Right renal pelvis (tissue), 4 donors: ENCODE results near the gene IFITM5. TPM values are rescaled to one million over a fixed set of nuclear protein-coding genes. Genes with fewer than 3 reads are reported as not detected.
"Not testable (repeated sequence)": the region's sequence is repeated elsewhere in the genome, so short reads cannot be mapped to it uniquely, and the experiment has no call there.

Experiments used
- DNase-seq, 4 donors: peaks; one replicate each; pipeline ENCODE4 v3.0.0-alpha.2; 2013; ENCODE audit warnings: low read depth in 4 of 4, low spot score in 3 of 4, missing footprints in 1 of 4
- polyA plus RNA-seq, 4 donors: library from polyadenylated mRNA; unstranded; fragments of 120-200 nt; gene quantifications; one replicate each; pipeline ENCODE4 v1.2.1, GENCODE V29; 2013; ENCODE audit not compliant: insufficient read length in 4 of 4

Gene IFITM5
- polyA plus RNA-seq, 4 donors, result 0.34 to 0.48 TPM; not detected in 2

DNA sequence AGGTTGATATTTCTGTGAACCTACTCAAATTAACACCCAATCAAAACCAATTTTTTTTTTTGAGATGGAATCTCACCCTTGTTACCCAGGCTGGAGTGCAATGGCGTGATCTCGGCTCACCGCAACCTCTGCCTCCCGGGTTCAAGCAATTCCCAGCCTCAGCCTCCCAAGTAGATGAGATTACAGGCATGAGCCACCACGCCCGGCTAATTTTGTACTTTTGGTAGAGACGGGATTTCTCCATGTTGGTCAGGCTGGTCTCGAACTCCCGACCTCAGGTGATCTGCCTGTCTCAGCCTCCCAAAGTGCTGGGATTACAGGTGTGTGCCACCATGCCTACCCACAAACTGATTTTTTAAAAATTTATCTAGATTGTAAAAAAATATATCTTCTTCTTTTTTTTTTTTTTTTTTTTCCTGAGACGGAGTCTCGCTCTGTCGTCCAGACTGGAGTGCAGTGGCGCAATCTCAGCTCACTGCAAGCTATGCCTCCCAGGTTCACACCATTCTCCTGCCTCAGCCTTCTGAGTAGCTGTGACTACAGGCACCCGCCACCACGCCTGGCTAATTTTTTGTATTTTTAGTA, 29.3 kb upstream of the IFITM5 start:
- not testable (repeated sequence) for DNase-seq

DNA sequence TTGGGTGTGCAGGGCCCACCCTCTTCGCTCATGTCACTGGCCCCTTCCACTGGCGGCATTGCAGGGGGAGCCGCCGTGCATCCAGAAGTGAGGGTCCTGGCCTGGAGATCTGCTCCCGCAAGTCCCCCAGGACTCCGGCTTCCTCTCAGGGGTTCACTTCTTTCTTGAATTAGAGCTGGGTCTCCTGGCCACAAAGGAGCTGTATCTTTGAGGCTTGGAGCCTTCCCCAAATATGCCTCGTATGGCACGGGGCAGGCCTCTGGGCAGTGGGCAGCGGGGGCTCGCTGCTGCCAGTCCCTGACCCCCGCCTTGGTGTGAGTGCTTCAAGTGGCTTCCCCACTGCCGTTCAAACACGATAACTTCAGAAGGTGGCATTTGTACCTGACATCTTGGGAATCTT, 28.7 kb upstream of the IFITM5 start:
- DNase-seq, result no peak

DNA sequence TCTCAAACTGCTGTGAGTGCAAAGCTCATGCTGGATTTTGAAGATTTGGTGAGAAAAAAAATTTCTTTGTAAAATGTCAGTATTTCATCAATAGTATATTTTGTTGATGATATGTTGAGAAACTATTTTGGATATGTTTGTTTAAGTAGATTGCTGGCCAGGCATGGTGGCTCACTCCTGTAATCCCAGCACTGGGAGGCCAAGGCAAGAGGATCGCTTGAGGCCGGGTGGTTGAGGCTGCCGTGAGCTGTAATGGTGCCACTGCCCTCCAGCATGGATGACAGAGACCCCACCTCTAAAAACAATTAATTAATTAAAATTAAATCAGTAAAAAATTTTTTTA, 28.2 kb upstream of the IFITM5 start:
- DNase-seq, result no peak

DNA sequence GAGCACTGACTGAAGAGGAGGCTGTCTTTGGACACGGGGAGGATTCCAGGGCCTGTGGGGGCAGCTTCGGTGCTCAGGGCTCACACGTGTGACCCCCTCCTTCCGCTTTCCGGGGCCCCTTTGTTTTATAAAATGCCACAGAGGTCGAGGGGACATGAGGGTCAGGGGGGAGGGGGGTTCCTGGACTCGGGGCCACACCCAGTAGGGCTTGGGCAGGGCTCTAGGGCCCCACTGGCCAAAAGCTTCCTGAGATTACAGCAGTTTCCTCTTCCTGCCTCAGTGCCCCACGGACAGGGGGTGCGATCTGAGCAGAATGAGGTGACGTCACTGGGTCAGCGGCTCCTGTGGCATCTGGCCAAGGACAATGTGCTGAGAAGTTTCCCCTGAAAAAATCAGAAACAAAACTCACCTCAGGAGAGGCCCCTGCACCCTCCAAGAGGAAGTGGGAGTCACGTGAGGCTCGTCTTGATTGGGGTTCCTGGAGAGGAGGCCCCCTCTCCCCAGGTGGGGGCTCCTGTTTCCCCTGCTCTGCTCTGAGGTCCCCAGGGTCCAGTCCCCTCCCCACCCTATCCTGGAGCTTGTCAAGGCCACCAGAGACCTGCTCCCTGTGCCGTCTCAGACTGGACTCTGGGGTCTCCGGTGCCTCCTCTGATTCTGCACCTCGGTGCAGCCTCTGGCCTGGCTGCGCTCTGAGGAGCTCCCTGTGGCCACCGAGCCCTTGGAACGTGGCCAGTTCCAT, 27.7 kb upstream of the IFITM5 start:
- DNase-seq, result no peak

DNA sequence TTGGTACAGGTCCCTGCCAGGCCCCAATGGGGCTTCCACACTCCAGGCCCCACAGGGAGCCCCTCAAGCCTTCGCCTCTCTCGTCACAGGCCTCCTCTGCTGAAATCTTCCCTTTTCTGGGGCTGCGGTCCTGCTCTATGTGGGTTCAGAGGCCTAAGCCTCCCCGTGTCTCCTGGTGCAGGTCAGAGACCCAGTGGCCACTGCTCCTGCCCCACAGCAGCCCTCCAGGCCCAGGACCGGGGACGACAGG, 27.2 kb upstream of the IFITM5 start:
- no peak for DNase-seq

DNA sequence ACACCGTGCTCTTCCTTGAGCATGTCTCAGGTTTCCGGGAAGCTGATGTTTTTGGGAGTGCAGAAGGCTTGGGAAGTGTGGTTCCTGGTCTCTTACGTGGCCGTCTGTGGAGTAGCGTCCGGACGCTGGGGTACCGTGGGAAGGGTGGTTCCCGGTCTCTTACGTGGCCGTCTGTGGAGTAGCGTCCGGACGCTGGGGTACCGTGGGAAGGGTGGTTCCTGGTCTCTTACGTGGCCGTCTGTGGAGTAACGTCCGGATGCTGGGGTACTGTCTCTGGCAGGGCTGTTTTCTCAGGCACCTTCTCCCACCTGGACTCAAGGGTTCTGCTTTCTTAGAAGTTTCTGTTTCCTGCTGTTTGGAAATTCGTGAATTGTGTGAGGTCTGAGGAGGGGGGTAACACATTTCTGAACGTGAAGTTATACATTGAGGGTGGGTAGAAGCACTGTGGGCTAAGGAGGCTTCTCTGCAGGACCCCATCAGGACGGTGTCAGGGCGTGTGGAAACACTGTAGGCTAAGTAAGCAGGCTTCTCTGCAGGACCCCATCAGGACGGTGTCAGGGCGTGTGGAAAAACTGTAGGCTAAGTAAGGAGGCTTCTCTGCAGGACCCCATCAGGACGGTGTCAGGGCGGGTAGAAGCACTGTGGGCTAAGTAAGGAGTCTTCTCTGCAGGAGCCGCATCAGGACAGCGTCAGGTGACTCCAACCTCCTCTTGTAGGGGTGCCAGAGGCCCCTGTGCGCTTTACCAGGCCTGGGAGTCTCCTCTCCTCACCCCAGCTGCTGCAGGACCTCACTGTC, 26.7 kb upstream of the IFITM5 start:
- no peak for DNase-seq

DNA sequence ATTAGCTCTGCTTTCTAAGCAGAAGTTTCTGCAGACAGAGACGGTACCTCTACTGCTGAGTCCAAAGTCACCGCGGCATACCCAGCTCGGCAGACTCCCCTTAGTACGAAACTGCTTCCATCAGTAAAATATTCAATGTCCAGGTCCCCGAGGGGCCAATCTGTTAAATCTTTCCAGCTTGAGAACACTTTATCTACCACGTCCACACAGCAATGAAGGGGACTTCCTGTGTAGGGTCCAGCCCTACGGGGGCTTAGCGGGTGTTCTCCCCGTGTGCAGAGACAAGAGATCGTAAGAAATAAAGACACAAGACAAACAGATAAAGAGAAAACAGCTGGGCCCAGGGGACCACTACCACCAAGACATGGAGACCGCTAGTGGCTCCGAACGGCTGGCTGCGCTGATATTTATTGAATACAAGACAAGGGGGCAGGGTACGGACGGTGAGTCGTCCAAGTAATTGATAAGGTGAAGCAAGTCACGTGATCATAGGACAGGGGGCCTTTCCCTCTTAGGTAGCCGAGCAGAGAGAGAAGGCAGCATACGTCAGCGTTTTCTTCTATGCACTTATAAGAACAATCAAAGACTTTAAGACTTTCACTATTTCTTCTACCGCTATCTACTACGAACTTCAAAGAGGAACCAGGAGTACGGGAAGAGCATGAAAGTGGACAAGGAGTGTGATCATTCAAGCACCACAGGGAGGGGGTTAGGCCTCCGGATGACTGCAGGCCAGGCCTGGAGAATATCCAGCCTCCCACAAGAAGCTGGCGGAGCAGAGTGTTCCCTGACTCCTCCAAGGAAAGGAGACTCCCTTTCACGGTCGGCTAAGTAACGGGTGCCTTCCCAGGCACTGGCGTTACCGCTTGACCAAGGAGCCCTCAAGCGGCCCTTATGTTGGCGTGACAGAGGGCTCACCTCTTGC, 25.5 kb upstream of the IFITM5 start:
- not testable (repeated sequence) for DNase-seq

DNA sequence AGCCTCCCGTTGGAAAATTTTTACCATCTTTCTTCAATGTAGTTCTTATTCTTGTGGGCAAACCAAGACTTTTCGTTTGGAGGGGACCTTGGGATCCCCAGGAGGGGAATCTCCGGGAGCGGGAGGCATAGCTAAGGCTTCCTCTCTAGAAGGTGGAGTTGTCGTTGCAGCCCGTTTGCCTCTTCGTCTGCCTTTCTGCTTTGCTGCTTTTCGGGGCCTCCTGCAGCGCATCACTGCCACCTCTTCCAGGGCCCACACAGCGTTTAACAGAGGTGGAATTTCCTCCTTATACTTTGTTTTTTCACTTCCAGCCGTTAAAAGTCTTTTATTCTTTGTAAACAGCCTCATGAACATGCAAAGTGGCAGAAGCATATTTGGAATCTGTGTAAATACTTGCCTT, 24.8 kb upstream of the IFITM5 start:
- no peak for DNase-seq

DNA sequence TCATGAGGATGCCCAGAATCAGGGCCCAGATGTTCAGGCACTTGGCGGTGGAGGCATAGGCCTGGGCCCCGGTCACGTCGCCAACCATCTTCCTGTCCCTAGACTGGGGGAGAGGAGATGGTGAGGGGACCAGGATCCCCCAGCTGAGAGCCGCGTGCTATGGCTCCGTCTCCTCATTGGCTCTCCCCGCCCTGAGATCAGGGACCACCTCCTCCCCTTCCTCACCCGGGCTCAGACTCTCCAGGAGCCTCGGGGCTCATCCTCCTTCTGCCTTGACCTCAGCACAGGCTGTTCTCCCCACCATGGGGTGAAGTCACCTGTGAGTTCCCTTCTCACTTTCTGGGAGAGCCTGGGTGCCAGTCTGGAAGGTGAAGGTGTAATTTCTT, 20.6 kb upstream of the IFITM5 start:
- DNase-seq, result not testable (repeated sequence)

DNA sequence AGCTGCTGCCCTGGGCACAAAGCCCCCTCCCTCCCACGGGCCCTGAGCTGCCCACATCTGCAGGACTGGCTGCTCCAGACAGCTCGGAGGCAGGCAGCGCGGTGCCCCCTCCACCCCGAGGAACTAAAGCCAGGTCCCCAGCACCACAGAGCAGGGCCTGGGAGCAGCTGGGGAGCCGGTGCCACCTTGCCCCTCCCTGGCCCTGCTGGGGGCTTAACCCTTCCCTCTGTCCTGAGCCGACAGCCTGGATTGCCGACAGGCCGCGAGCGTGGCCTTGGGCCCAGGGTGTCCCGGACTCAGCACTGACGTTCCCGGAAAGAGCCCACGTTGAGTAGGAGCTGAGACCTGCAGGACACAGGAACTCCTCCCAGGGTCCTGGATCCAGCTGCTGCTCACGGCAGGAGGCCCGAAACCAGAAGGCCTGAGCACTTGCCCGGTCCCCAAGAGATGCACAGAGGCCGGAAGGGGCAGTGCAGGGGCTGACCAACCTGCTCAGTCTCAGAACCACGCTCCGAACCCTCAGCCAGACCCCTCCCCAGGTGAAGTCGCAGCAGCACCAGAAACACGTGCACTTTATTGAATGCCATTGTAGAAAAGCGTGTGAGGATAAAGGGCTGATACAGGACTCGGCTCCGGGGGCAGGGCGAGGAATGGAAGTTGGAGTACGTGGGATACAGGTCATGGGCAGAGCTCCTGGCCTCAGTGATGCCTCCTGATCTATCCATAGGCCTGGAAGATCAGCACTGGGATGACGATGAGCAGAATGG, 20.0 kb upstream of the IFITM5 start:
- DNase-seq, result not testable (repeated sequence)

DNA sequence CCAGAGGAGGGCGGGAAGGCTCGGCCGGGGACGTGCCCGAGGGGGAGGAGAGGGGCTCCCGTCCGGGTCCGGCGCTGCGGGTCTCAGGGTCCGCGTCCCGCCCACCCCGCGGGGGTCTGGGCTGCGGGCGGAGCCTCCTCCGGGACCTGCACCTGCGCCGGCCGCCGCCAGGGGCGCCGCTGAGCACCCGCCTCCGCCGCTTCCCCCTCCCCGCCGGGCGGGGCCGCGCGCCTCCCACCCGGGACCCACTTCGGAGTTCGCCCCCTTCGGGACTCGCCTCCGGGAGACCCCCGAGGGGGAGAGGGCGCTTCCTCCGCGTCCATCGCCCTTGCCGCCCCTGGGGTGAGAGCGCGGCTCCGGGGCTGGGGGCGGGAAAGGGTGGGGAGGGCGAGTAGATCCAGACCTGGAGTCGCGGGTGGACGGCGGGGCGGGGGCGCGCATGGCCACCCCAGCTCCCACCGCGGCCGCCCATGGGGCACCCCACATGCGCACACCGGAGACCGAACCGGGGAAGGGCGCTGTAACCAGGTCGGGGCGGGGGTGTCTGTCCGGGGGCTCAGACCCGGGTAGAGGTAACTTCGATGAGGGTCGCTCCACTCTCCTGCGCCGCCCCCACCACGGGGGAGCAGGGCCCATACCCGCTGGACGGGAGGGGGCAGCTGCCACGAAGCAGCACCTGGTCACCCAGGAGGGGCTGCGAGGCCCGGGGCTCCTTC, 19.2 kb upstream of the IFITM5 start:
- DNase-seq, result not testable (repeated sequence)

DNA sequence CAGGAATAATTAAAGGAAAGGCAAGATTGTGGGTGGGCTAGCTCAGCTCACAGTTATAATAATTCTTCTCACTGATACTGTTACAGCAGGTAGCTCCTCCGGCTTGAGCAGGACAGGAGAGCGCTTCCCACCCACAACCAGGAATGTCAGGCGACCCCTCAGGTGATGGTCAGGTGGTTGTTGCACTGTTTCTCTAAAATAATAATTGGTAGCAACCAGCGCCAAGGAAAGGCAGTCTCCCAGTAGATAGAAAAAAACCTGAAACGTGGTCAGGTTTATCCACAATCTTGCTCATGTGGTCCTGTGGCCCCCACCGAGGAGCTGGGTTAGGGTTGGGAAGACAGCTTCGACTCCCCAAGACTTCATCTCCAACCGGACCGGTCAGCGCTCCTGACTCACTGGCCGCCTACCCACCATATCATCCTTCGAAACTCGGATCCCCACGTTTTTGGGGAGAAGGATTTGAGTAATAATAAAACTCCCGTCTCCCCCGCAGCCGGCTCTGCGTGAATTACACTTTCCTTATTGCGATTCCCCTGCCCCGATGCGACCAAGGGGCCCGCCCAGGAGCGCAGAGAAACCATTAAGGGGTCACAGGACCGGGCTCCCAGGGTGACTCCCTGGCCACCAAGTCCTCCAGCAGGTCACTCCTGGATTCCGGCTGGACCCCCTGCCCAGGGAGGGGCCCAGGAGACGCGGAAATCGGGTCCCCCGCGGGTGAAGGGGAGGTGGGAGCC, 18.5 kb upstream of the IFITM5 start:
- not testable (repeated sequence) for DNase-seq

DNA sequence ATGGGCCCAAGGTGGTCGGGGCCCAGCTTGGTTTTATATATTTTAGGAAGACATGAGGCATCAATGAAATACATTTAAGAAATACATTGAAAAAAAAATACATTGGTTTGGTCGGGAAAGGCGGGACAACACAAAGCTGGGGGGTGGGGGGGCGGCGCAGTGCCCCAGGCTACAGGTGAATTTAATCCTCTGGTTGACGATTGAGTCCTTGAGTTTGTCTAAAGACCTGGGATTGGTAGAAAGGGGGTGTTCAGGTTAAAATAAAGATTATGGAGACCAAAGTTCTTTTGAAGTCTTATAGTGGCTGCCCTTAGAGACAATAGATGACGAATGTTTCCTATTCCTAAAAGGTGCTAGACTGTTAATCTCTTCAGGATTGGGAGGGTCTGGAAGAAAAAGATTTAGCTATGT, 17.6 kb upstream of the IFITM5 start:
- DNase-seq, result no peak

DNA sequence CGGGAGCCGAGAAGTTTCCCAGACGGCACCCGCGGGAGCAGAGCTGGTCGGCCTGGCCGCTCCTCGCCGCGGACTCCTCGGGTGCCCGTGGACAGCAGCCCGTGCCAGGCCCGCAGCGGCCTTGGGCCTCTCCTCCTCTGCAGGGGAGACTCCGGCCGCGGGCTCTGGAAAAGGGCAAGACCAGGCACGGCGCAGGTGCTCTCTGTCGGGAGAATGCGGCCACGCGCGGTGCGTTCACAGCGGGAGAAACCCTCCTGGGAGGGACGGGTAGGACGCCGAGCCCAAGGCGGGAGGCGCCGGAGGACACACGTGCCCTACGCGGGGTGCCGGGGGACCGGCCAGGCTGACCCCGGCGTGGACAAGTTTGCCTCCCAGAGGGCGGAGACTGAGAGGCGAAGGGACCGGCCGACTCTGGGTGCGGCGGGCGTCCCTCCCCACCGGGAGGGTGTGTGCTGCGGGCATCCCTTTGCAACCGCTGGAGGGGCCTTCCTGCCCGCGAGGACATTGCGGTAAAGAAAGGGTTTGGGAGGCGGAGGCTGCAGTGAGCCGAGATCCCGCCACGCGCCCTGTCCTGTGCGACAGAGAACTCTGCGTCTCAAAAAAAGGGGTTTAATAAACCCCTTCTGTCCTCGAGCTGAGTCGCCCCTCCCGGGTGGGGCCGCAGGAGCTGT, 16.8 kb upstream of the IFITM5 start:
- no peak for DNase-seq

DNA sequence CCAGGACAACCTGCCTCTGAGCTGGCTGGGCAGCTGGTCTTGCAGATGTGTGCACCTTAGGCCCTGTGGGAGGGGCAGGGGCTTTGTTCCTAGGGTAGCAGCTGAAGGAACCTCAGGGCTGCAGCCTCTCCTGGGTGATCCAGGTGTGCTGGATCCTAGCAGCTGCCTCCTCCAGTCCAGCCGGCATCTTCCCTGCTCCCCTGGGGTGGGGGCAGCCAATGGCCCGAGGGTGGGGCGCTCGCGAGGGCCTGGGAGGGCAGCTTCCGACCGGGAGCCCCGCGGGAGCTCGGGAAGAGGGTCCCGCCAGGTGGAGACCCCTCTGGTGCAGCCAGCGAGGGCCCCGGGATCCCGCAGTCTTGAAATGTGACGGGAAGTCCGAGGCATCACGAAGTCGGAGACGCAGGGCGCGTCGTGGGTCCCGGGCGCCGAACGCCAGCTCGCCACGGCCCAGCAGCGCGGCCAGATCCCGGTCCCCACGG, 16.2 kb upstream of the IFITM5 start:
- DNase-seq, result no peak

DNA sequence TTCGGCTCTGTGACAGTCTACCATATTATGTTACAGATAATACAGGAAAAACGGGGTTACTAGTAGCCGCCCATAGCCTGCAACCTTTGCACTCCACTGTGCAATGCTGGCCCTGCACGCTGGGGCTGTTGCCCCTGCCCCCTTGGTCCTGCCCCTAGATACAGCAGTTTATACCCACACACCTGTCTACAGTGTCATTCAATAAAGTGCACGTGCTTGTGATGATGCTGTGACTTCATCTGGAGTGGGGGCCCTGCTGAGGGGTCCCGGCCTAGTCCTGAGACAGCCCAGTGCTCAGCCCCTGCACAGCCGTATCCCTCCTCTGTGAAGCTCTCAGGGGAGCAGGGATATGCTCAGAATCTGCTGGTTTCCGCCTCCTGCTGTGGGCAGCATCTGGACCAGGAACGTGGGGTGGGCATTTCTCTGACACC, 15.7 kb upstream of the IFITM5 start:
- no peak for DNase-seq

DNA sequence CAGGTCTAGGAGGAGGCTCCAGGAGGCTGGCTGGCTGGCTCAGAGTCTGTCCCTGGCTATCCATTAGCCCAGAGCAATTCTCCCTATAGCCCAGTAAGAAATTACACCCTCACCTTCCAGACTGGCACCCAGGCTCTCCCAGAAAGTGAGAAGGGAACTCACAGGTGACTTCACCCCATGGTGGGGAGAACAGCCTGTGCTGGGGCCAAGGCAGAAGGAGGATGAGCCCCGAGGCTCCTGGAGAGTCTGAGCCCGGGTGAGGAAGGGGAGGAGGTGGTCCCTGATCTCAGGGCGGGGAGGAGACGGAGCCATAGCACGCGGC, 15.2 kb upstream of the IFITM5 start:
- not testable (repeated sequence) for DNase-seq

DNA sequence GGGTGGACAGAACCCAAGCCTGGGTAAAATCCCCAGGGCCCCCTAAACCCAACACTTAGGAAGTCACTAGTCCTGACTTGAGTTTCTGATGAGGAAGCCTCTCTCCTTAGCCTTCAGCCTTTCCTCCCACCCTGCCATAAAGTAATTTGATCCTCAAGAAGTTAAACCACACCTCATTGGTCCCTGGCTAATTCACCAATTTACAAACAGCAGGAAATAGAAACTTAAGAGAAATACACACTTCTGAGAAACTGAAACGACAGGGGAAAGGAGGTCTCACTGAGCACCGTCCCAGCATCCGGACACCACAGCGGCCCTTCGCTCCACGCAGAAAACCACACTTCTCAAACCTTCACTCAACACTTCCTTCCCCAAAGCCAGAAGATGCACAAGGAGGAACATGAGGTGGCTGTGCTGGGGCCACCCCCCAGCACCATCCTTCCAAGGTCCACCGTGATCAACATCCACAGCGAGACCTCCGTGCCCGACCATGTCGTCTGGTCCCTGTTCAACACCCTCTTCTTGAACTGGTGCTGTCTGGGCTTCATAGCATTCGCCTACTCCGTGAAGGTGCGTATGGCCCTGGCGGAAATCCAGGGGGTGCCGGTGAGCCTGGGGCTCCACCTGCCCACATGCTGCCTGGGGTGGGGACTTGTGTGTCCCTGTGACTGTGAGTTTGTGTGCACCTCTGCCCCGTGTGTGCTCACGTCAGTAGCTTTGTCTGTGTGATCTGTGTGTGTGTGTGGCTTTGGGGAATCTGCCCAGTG, 14.6 kb upstream of the IFITM5 start, which contains the start of gene IFITM1:
Gene IFITM1 (plus strand): TSS at position 254 of the 767 bp plus-strand sequence. CDS start 131 bp downstream, at position 385.
- DNase-seq, result peak in 1 of 4 donors; percentile 78
